ENCODE results near the gene TMEM176B.

Gene TMEM176B

GRCh38 chr7:150751702-150752101, 48.5 kb downstream of the TMEM176B start:
- DNase-seq (ENCODE audit: low read depth in 2 of 2), result no peak

GRCh38 chr7:150748376-150748775, 51.8 kb downstream of the TMEM176B start:
- no peak for DNase-seq (ENCODE audit: low read depth in 2 of 2)

- no peak for DNase-seq (ENCODE audit: low read depth in 2 of 2)
Observed at GRCh38 chr7:150746921-150747320, 53.2 kb downstream of the TMEM176B start.

- DNase-seq (ENCODE audit: low read depth in 2 of 2), result no peak
Observed at GRCh38 chr7:150745876-150746275, 54.3 kb downstream of the TMEM176B start.

- DNase-seq (ENCODE audit: low read depth in 2 of 2), result no peak
Observed at GRCh38 chr7:150745086-150745485, 55.1 kb downstream of the TMEM176B start.

- no peak for DNase-seq (ENCODE audit: low read depth in 2 of 2)
Observed at GRCh38 chr7:150744041-150744656, 56.0 kb downstream of the TMEM176B start.

GRCh38 chr7:150742286-150742968, 57.7 kb downstream of the TMEM176B start:
- DNase-seq (ENCODE audit: low read depth in 2 of 2), result no peak
